Measurements from ENCODE around the gene CREB5. TPM values are rescaled to one million over a fixed set of nuclear protein-coding genes. Genes with fewer than 3 reads are reported as not detected.

Gene CREB5
- polyA plus RNA-seq, 1 donor from 2014 or later, result 3.7 TPM

DNA sequence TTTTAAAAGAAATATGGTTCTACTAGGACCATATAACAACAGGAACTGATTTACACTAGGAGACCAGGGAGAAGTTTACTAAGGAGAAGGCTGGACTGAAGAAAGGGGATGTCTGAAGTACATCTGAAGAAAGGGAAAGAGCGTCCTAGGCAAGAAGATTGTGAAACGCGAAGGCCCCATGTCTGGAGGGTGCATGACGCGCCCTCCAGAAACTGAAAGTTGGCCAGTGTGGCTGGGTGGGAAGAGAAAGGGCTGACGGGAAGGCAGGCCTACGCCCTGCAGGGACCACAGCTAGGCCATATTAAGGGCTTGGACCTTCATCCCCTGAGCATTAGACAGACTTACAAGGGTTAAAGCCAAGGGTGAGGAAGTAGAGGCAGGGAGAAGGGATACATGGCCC, 387.8 kb downstream of the CREB5 start:
- H3K27me3 ChIP-seq (ENCODE audit: insufficient read depth, low read depth, low read length), result no peaks in the 10 kb centered on the region

DNA sequence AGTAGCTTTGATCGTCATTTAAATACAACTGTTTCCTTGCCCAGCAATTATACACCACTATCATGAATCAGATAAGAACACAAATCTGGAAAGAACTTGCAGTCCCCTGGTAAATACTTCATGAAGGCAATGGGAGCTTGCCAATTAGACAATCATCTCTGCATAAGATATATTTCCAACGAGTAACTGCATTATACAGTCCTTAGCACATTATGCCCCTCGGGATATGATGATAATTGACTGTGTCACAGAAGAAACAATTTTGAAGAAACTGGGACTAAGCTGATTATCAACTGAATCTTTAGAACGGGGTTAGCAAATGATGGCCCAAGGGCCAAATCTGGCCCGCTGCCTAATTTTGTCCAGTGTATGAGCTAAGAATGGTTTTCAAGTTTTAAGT, 390.1 kb downstream of the CREB5 start:
- H2AFZ ChIP-seq (ENCODE audit: low read depth, low read length), result no peak overlapping the region
- H3K27ac ChIP-seq (ENCODE audit: low read length), result no peak overlapping the region
- no peaks in the 10 kb centered on the region for H4K20me1 ChIP-seq (ENCODE audit: insufficient read depth)
- no peak overlapping the region for H3K4me2 ChIP-seq (ENCODE audit: low read length)
- H3K9ac ChIP-seq (ENCODE audit: low read length), result no peak overlapping the region
- no peaks in the 10 kb centered on the region for H3K36me3 ChIP-seq (ENCODE audit: insufficient read depth, low read length)
- H3K27me3 ChIP-seq (ENCODE audit: insufficient read depth, low read depth, low read length), result no peaks in the 10 kb centered on the region
- H3K4me3 ChIP-seq (ENCODE audit: low read length), result no peak overlapping the region
- H3K79me2 ChIP-seq (replicated peaks; ENCODE audit: insufficient read depth, low read length), result no peaks in the 10 kb centered on the region
- H3K9me3 ChIP-seq (ENCODE audit: low read length), result no peaks in the 10 kb centered on the region
- no peaks in the 10 kb centered on the region for H3F3A ChIP-seq (ENCODE audit: insufficient read depth, low read length, poor library complexity, severe bottlenecking)
- H3K9me2 ChIP-seq (ENCODE audit: insufficient read depth, low read length), result no peaks in the 10 kb centered on the region
- TF ChIP-seq SMC3 (conservative IDR thresholded peaks at IDR 0.05; ENCODE audit: poor library complexity), result no peak

More for the DNA sequence above, 387.8 kb downstream of the CREB5 start:
- Histone ChIP-seq H3K4me2 (ENCODE audit: low read length) (no peak overlapping the region), H2AFZ (ENCODE audit: low read depth, low read length) (no peak overlapping the region), H3K79me2 (replicated peaks; ENCODE audit: insufficient read depth, low read length) (no peaks in the 10 kb centered on the region), H3K9ac (ENCODE audit: low read length) (no peak overlapping the region), H3K9me2 (ENCODE audit: insufficient read depth, low read length) (no peaks in the 10 kb centered on the region), H3K27ac (ENCODE audit: low read length) (no peak overlapping the region), H3K4me3 (ENCODE audit: low read length) (no peak overlapping the region), H3F3A (ENCODE audit: insufficient read depth, low read length, poor library complexity, severe bottlenecking) (no peaks in the 10 kb centered on the region), H3K36me3 (ENCODE audit: insufficient read depth, low read length) (no peaks in the 10 kb centered on the region), H3K9me3 (ENCODE audit: low read length) (no peaks in the 10 kb centered on the region), H4K20me1 (ENCODE audit: insufficient read depth) (no peaks in the 10 kb centered on the region)
- TF ChIP-seq SMC3 (conservative IDR thresholded peaks at IDR 0.05; ENCODE audit: poor library complexity), result no peak
- TF ChIP-seq EP300 (conservative IDR thresholded peaks at IDR 0.05; ENCODE audit: poor library complexity, severe bottlenecking), result no peak
- no peak for TF ChIP-seq MXI1 (conservative IDR thresholded peaks at IDR 0.05; ENCODE audit: poor library complexity, severe bottlenecking)
- no peak for TF ChIP-seq TAF1 (IDR thresholded peaks at IDR 0.05; ENCODE audit: low read depth)

DNA sequence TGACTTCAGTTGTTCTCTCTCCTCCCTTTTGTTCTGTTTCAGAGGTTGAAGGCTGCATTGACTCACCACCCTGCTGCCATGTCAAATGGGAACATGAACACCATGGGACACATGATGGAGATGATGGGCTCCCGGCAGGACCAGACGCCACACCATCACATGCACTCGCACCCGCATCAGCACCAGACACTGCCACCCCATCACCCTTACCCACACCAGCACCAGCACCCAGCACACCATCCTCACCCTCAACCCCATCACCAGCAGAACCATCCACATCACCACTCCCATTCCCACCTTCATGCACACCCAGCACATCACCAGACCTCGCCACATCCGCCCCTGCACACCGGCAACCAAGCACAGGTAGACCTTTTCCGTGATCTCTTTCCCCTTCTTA, 391.8 kb downstream of the CREB5 start:
- Histone ChIP-seq H3K27me3 (ENCODE audit: insufficient read depth, low read depth, low read length) (no peaks in the 10 kb centered on the region), H3K9me2 (ENCODE audit: insufficient read depth, low read length) (no peaks in the 10 kb centered on the region), H3K4me2 (ENCODE audit: low read length) (no peak overlapping the region), H3K27ac (ENCODE audit: low read length) (no peak overlapping the region), H2AFZ (ENCODE audit: low read depth, low read length) (no peak overlapping the region), H3K79me2 (replicated peaks; ENCODE audit: insufficient read depth, low read length) (no peaks in the 10 kb centered on the region), H3K4me3 (ENCODE audit: low read length) (no peak overlapping the region), H3F3A (ENCODE audit: insufficient read depth, low read length, poor library complexity, severe bottlenecking) (no peaks in the 10 kb centered on the region), H4K20me1 (ENCODE audit: insufficient read depth) (no peaks in the 10 kb centered on the region), H3K9ac (ENCODE audit: low read length) (no peak overlapping the region), H3K36me3 (ENCODE audit: insufficient read depth, low read length) (no peaks in the 10 kb centered on the region), H3K9me3 (ENCODE audit: low read length) (no peaks in the 10 kb centered on the region)
- TF ChIP-seq POLR2AphosphoS5 (IDR thresholded peaks at IDR 0.05) (no peak), MXI1 (conservative IDR thresholded peaks at IDR 0.05; ENCODE audit: poor library complexity, severe bottlenecking) (no peak), RAD21 (conservative IDR thresholded peaks at IDR 0.05) (no peak), EP300 (conservative IDR thresholded peaks at IDR 0.05; ENCODE audit: poor library complexity, severe bottlenecking) (no peak), TAF1 (IDR thresholded peaks at IDR 0.05; ENCODE audit: low read depth) (no peak)
- TF ChIP-seq, protein P1, sequence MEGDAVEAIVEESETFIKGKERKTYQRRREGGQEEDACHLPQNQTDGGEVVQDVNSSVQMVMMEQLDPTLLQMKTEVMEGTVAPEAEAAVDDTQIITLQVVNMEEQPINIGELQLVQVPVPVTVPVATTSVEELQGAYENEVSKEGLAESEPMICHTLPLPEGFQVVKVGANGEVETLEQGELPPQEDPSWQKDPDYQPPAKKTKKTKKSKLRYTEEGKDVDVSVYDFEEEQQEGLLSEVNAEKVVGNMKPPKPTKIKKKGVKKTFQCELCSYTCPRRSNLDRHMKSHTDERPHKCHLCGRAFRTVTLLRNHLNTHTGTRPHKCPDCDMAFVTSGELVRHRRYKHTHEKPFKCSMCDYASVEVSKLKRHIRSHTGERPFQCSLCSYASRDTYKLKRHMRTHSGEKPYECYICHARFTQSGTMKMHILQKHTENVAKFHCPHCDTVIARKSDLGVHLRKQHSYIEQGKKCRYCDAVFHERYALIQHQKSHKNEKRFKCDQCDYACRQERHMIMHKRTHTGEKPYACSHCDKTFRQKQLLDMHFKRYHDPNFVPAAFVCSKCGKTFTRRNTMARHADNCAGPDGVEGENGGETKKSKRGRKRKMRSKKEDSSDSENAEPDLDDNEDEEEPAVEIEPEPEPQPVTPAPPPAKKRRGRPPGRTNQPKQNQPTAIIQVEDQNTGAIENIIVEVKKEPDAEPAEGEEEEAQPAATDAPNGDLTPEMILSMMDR (IDR thresholded peaks at IDR 0.05; ENCODE audit: poor library complexity, severe bottlenecking), result no peak

DNA sequence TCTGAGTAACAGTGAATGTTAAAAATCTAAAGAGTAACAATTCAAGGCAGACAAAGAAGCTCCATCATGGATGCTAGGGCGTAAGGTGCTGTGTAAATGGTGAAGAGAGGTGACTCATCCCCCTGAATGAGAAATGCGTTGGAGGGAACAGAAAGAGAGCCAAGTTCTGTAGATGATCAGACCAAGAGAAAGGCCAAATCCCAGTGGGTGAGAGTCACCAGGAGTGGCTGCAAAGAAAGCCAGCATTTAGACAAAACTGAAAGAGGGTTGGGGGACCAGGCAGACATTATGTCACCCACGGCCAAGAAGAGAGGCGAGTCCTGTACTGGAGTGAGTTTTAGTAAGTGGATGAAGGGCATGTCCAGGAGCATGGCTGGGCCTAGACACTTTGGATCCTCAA, 392.7 kb downstream of the CREB5 start:
- H2AFZ ChIP-seq (ENCODE audit: low read depth, low read length), result no peak overlapping the region
- no peaks in the 10 kb centered on the region for H3K36me3 ChIP-seq (ENCODE audit: insufficient read depth, low read length)
- no peaks in the 10 kb centered on the region for H3K27me3 ChIP-seq (ENCODE audit: insufficient read depth, low read depth, low read length)
- H3K4me3 ChIP-seq (ENCODE audit: low read length), result no peak overlapping the region
- no peaks in the 10 kb centered on the region for H3K9me3 ChIP-seq (ENCODE audit: low read length)
- no peak overlapping the region for H3K27ac ChIP-seq (ENCODE audit: low read length)
- H3K9ac ChIP-seq (ENCODE audit: low read length), result no peak overlapping the region
- H4K20me1 ChIP-seq (ENCODE audit: insufficient read depth), result no peaks in the 10 kb centered on the region
- H3K9me2 ChIP-seq (ENCODE audit: insufficient read depth, low read length), result no peaks in the 10 kb centered on the region
- H3K79me2 ChIP-seq (replicated peaks; ENCODE audit: insufficient read depth, low read length), result no peaks in the 10 kb centered on the region
- no peaks in the 10 kb centered on the region for H3F3A ChIP-seq (ENCODE audit: insufficient read depth, low read length, poor library complexity, severe bottlenecking)
- H3K4me2 ChIP-seq (ENCODE audit: low read length), result no peak overlapping the region
- TF ChIP-seq EZH2 (IDR thresholded peaks at IDR 0.05; ENCODE audit: borderline replicate concordance, insufficient read depth, low read length, poor library complexity, severe bottlenecking) (no peak), SMC3 (conservative IDR thresholded peaks at IDR 0.05; ENCODE audit: poor library complexity) (no peak), POLR2AphosphoS5 (IDR thresholded peaks at IDR 0.05) (no peak), EP300 (conservative IDR thresholded peaks at IDR 0.05; ENCODE audit: poor library complexity, severe bottlenecking) (no peak), RAD21 (conservative IDR thresholded peaks at IDR 0.05) (no peak), TAF1 (IDR thresholded peaks at IDR 0.05; ENCODE audit: low read depth) (no peak), MXI1 (conservative IDR thresholded peaks at IDR 0.05; ENCODE audit: poor library complexity, severe bottlenecking) (no peak)
- TF ChIP-seq, protein P1 (IDR thresholded peaks at IDR 0.05; ENCODE audit: poor library complexity, severe bottlenecking), result no peak
- TF ChIP-seq, protein P2, sequence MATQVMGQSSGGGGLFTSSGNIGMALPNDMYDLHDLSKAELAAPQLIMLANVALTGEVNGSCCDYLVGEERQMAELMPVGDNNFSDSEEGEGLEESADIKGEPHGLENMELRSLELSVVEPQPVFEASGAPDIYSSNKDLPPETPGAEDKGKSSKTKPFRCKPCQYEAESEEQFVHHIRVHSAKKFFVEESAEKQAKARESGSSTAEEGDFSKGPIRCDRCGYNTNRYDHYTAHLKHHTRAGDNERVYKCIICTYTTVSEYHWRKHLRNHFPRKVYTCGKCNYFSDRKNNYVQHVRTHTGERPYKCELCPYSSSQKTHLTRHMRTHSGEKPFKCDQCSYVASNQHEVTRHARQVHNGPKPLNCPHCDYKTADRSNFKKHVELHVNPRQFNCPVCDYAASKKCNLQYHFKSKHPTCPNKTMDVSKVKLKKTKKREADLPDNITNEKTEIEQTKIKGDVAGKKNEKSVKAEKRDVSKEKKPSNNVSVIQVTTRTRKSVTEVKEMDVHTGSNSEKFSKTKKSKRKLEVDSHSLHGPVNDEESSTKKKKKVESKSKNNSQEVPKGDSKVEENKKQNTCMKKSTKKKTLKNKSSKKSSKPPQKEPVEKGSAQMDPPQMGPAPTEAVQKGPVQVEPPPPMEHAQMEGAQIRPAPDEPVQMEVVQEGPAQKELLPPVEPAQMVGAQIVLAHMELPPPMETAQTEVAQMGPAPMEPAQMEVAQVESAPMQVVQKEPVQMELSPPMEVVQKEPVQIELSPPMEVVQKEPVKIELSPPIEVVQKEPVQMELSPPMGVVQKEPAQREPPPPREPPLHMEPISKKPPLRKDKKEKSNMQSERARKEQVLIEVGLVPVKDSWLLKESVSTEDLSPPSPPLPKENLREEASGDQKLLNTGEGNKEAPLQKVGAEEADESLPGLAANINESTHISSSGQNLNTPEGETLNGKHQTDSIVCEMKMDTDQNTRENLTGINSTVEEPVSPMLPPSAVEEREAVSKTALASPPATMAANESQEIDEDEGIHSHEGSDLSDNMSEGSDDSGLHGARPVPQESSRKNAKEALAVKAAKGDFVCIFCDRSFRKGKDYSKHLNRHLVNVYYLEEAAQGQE (IDR thresholded peaks at IDR 0.05; ENCODE audit: borderline replicate concordance), result no peak
